ENCODE data around the gene TEX54.
"Not testable (repeated sequence)": the region's sequence is repeated elsewhere in the genome, so short reads cannot be mapped to it uniquely, and the experiment has no call there.

The TEX54 gene

DNA sequence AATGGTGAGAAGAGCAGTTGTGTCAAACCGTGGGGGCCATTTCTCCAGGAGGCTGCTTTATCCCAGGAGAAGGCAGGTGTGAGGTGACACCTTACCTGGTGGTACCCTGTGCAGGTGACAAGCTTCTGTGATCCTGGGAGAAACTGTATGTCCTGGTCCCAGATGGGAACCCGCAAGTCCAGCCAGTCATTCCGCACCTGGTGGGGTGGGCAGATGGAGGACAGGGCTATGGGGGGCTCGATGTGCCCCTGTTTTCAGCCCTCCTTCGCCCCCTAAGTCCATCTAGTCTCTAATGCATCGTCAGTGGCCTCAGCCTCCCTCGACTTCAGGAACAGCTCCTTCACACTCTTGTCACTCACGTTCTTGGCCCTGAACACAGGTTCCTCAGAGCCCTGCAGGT lies 2.7 kb upstream of the TEX54 start:
- in situ Hi-C loops (cut with HindIII; ENCODE audit: low sequenced_read_pairs): no loop called here

DNA sequence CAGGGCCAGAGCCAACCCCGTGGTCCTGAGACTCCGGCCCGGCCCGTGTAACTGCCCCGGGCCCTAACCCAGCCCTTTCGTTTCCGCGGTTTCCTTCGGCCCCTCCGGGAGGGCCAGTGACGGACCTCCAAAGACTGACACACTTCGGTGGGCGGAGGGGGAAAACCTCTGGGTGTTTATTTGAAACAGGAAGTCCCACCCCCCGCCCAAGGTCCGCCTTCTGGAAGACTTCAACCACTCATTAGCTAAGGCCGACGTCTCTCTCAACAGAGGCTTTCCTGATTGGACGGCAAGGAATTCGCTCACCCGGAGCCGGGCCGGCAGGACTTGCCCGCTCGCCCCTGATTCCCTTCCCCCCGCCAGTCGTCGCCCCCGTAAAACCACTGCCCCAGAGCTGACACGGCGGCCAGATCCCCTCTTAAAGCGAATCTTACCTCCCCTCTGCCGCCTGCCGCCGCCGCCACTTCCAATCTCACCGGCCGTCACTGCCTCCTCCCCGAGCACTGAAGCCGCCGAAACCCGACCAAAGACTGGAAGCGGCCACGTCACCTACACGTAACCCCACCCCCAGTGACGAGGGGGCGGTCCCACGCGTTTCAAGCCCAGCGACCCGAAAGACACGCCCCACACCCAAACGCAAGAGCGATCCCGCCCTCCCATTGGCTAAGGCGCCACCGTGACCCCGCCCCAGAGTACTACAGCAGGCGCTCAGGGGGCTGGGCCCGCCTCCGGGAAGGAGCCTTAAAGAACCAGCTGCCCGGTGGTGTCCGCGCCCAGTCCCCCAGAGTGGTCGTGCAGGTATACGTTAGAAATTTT lies 913 bp downstream of the TEX54 start, which contains the start of gene STX5:
STX5 (minus strand) TSS at position 532 of the 816 bp plus-strand sequence. CDS start 808 bp downstream, outside the sequence.
- in situ Hi-C loops (cut with HindIII; ENCODE audit: low sequenced_read_pairs): no loop called here

DNA sequence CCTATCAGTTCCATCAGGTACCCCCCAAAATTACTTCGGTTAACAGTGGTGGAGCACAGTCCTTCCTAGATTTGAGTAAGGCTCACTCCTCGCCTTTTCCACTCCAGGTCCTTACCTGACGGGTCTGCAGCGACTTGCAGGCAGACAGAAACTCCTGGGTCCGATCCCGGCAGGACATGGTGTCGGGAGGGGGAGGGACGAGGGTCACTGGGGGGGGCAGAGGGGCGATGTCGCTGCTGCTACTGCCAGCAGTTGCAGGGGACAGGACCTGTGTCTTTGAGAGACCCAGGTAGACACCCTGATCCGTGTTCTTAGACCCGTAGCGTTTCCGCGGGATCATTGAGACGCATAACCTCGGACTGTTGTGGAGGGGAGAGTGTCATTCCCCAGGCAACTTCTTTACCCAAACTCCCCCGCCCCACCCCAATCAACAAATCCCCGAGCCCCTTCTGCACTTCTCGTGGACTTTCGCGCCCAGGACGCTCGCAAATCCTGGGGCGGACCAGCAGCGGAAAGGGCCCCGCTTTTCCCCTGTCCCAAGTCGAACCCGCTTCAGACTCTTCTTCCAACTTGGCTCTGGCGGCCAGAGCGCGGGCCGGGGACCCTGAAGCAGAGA lies 1.6 kb downstream of the TEX54 start:
- in situ Hi-C loops (cut with HindIII; ENCODE audit: low sequenced_read_pairs): no loop called here

DNA sequence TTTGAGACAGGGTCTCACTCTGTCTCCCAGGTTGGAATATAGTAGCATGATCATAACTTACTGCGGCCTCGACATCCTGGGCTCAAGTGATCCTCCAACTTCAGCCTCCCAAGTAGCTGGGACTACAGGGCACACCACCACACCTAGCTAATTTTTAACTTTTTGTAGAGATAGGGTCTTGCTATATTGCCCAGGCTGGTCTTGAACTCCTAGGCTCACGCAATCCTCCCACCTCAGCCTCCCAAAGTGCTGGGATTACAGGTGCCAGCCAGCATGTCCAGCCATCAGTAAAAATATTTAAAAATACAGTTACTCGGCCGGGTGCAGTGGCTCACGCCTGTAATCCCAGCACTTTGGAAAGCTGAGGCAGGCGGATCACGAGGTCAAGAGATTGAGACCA lies 4.5 kb downstream of the TEX54 start:
- in situ Hi-C loops (cut with HindIII; ENCODE audit: low sequenced_read_pairs): not testable (repeated sequence)

DNA sequence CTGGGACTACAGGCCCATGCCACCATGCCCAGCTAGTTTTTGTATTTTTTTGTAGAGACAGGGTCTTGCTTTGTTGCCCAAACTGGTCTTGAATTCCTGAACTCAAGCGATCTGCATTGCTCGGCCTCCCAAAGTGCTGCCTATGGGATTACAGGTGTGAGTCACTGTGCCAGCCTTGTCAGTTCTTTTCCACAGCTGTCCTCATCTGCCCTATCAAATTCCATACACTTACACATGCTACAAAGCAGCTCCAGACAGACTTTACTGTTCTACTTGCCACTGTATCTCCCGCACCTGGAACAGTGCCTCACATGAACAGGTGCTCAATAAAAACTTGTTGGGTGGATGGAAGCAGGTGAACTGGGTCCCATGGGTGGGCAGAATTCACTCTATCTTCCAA lies 9.0 kb downstream of the TEX54 start:
- in situ Hi-C loops (cut with HindIII; ENCODE audit: low sequenced_read_pairs): no loop called here

DNA sequence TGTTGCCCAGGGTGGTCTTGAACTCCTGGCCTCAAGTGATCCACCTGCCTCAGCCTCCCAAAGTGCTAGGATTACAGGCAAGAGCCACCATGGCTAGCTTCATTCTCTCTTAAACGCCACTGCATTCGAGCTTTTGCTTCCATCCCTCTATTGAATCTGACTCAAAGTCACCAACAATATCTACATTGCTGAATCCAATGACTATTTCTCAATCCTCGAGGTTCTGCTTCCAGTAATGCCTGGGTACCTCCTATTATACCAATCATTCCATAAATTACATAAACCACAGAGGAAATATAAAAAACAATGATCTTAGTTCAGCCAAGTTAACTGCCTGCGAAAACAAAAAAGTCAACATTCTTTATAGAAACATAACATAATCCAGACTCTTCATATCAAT lies 15.5 kb downstream of the TEX54 start:
- in situ Hi-C loops (cut with HindIII; ENCODE audit: low sequenced_read_pairs): no loop called here

DNA sequence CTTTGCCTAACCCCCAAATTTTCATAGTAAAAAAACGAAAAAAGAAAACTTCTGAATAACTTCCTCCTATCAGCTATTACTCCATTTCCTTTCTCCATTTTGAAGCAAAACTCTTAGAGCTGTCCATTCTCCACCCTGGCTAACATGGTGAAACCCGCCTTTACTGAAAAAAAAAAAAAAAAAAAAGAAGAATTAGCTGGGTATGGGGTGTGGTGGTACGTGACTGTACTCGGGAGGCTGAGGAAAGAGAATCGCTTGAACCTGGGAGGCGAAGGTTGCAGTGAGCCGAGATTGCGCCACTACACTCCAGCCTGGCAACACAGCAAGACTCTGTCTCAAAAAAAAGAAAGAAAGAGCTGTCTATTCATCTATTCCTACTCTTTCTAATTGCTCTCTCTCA lies 16.1 kb downstream of the TEX54 start:
- in situ Hi-C loops (cut with HindIII; ENCODE audit: low sequenced_read_pairs): no loop called here

DNA sequence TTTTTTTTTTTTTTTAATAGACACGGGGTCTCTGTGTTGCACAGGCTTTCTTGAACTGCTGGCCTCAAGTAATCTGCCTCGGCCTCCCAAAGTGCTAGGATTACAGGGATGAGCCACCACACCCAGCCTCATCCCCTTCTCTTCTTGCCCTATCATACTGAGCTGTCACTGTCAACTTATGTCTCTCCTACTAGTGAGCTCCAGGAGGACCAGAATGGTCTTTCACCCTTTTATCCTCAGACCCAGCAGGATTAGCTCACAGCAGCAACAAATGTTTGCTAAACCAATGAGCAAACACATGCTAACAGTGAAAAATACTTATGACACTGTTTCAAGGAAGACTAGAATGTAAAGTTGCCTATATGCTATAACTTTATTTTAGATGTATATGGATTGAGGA lies 21.0 kb downstream of the TEX54 start:
- in situ Hi-C loops (cut with HindIII; ENCODE audit: low sequenced_read_pairs): no loop called here

DNA sequence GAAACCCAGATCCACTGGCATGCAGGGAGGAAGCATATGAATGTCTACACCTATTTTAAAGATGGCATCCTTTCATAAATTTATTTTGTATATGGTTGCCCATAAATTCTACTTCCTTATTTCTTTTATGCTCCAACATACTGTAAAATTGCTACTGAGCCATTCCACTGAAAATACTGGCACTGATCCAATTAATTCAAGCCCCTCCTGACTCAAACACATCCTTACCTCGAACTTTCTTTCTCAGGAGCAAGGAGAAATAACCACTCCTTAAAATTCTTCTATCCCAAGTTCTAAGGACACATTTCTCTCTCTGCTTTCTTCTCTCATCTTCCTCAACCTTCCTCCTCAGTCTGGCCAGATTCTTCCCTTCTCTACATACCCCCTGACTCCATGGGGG lies 21.9 kb downstream of the TEX54 start:
- in situ Hi-C loops (cut with HindIII; ENCODE audit: low sequenced_read_pairs): no loop called here

DNA sequence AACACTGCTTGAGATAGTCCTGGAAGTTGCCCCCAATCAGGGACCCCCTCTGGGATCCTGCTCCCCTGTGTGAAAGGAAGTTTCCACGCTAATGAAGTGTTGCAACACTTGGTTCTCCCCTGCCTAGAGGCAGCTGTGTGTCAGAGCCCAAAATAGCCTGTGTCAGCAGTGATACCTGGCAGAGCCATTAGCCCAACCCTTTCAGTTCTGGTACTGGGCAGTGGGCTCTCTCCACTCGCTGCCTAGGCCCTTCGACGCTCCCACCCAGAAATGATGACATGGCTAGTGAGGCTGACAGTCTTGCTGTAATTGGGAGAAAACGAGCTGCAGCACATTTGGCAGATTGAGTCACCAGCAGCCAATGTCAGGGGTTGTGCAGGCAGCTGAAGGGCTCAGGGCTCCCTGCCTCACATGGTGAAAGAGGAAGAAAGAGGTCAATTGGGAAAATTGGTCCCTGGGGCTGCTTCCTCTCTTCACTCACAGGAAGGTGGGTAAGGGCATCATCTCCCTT lies 26.0 kb downstream of the TEX54 start:
- in situ Hi-C loops (cut with HindIII; ENCODE audit: low sequenced_read_pairs): no loop called here

DNA sequence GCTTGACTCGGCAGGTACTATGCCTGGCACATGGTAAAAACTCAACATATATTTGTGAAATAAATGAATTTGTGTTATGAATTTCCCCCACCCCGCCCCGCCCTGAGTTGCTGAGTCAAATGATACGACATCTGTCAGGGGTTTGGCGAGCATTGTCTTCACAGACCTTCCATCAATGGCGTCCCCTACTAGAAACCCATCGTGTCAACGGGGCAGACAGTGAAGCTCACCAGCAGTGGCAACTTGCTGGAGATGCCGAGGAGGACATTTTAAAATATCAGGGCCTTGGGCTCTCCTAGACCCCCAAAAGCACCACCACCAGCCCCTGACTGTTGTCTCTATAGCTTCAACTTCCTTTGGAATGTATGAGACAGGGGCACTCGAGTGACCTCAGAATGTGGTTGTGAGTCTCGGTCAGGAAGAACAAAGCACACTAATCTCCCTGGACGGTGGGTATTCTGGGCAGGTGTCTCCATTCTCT lies 26.6 kb downstream of the TEX54 start:
- in situ Hi-C loops (cut with HindIII; ENCODE audit: low sequenced_read_pairs): no loop called here

DNA sequence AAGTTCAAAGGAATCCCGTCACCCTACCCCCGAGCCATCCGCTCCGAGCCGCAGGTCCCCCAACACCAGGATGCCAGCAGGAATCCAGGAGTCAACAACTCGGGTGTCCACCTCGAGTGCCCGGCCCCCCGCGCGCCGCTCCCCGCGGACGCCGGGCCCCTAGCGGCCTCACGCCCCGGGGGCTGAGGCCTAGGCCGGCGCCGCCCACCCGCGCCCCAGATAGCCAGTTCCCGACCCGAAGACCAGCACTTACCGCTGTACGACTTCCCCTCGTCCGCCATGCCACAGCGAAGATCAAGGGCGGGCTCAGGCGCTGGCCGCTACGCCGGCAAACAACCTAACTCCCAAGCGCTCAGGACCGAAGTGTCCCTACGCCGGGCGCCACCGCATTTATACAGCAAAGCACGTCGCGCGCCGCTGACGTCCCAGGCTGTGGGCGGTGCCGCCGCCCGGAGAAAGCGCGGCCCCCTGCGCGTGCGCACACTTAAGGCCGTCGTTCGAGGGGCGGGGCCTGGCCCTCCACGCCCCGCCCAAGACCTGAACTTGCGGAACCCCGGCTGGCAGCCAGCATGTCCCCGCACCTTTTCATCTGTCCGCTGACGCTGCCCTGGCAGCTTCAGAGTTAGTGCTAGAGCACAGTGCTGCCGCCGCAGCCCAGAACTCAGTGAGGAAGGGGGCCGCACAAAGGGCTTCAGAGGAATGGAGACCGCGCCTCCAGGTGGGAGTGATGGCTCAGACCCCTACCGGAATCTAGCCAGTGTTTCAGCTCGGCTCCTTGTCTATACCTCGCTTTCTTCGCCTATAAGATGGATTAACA lies 27.4 kb downstream of the TEX54 start, which contains the start of gene NXF1:
NXF1 (minus strand) TSS at position 365 of the 817 bp plus-strand sequence; CDS start at position 281, 84 bp downstream.
- in situ Hi-C loops (cut with HindIII; ENCODE audit: low sequenced_read_pairs): no loop called here

DNA sequence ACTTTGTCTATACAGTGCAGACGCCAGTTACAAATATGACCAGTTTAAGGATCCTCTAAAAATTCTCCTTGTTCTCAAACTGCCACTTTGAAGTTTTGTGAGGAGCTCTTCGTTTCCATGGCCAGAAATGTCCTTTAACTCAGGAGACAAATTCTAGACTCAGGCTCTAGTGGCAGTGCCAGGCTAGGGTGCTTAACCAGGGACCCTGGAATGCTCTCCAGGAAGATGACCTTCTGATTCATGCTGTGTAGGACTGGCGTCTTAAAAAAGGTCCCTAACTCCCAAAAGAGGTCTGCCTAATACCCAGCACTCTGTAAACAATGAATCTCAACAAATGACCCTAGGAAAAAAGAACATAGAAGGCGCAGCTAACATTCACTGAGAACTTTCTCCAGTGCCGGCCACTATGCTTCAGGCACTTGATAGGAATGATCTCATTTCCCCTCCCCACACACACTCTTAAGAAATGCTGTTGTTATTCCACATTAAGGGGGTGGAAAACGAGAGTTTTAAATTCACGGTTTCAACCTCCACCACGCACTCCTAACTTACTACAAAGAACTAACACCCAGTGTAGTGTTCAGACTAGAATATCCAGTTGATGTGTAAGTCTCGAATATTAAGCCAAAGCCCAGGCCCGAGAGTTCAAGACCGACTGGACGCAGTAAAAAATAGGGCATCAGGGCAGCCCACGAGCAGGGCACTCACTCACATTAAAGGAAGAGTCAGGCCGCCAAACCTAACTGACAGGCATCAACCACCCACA lies 28.1 kb downstream of the TEX54 start:
- in situ Hi-C loops (cut with HindIII; ENCODE audit: low sequenced_read_pairs): no loop called here

DNA sequence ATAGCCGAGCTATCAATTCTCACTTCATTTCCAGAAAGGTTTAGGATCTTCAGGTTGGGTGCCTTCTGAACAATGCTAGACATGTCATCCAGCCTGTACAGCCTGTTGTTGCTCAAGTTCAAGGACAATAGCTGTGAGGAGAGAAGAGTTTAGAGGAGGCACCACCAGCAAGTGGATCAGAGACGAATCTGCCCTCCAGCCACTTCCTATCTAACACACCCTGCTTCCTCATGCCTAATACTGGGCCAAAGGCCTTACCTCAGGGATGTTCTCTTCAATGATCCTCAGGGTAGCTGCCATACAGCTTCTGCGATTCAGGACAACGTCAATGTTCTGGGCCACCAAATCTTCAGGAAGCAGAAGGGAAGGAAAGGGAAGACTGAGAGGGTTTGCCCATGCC lies 31.6 kb downstream of the TEX54 start:
- in situ Hi-C loops (cut with HindIII; ENCODE audit: low sequenced_read_pairs): no loop called here

DNA sequence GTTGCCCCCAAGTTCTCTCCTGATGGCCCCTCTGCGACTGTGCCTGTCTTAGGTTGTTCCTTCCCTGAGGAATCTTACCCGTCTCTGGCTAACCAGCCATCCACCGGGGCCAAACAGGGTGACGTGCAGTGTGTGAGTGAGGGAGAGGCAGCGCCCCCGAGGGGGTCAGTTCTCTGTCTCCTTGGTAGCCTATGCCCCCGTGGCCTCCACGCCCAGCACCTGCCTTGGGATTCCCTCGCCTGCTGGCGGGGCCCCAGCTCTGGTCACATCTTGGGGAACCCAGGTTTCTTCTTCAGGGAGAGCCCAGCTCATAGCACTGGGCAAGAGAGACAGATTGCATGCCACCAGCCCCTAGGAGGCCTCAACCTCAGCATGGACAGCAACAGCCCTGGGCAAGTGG lies 33.2 kb downstream of the TEX54 start:
- in situ Hi-C loops (cut with HindIII; ENCODE audit: low sequenced_read_pairs): no loop called here

DNA sequence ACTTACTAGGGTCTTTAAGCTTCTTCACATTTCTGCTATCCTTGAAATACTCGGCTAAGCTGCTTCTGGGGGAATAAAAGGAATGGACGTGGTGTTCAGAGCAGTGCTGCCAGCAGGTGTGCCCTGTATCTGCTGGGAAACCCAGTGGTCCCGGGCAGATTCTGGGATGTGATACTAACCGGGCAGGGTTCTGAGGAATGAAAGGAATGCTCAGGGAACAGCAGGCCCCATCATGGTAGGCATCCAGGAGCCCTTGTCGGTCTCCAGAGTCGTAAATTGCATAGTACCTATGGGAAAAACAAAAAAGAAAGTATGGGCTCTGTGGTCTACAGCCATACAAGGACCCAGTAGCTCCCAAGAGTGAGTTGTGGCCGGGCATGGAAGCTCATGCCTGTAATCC lies 36.4 kb downstream of the TEX54 start:
- in situ Hi-C loops (cut with HindIII; ENCODE audit: low sequenced_read_pairs): no loop called here

DNA sequence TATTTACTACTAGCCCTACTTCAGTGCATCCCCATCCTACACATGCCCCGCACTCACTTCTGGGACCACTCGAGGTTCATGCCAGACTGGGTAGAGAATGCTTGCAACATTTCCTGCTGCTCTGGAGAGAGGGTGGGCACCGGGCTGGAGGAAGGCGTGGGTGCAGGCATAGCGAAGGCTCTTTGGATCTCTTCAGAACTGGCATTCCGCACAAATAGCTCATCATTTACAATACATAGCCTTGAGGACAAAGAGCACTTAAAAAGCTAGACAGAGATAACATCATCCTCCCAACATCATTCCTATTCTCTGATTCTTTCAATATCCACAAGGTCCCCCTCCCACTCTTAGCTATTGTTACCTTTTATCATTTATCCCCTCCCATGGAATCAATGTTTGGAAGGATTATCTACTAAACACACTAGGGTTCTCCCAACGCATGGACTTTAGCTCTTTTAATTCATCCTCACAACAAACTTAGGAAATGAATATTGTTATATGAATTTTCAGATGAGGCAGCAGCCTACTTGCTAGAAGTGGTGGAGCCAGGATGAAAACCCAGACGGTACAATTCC lies 38.4 kb downstream of the TEX54 start:
- in situ Hi-C loops (cut with HindIII; ENCODE audit: low sequenced_read_pairs): no loop called here

DNA sequence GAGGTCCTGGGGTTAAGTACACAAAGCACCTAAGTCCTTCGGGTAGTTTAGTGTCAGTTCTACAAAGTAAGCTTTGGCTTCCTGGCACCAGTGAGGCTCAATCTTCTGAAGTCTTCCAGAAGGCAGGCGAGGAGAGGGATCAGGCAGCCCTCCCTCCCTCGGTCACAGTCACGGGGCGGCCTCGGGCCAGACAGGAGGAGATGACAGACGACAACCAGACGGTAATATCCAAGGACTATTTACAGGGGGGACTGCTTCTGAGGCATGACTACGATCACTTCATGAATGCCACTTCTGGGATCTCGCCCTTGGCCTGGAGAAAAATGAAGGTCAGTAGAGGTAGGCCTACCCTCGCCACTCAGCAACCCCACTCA lies 40.5 kb downstream of the TEX54 start:
- in situ Hi-C loops (cut with HindIII; ENCODE audit: low sequenced_read_pairs): no loop called here

DNA sequence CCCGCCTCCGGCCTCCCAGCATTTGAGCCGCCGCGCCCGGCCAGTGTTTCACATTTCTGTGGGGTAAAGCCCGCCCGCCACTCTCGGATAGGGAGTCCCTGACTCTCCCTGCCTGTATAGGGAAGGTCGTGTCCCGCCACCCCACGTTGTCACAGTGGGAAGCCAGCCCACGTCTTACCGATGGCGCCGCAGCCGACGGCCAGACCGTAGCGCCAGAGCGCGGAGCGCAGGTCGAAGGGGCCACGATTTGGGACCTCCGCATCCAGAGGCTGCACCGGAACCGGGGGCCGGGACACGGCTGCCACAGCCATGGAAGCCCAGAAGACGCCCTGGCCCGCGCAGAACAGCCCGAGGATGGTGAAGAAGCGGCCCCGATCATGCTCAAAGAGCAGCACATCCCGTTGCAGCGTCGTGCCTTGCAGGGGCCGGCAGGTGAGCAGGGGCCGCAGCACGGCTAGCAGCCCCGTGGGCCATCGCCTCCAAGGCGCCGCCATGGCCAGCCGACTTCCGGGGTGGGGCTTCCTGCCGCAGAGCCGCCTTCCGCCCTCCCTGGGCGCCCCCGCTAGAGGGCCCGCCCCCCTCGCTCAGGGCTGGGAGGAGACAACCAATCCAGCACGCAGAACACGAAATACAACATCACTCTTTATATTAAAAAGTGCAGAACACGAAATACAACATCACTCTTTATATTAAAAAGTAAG lies 41.0 kb downstream of the TEX54 start, which contains the start of gene TMEM223:
TMEM223 (minus strand) TSS at position 506 of the 701 bp plus-strand sequence; CDS start at position 494, 12 bp downstream.
- in situ Hi-C loops (cut with HindIII; ENCODE audit: low sequenced_read_pairs): no loop called here

Measured in DLD1 (cell line).